Measurements from ENCODE around the gene GLYR1. TPM values are rescaled to one million over a fixed set of nuclear protein-coding genes. Genes with fewer than 3 reads are reported as not detected.

Gene GLYR1
- total and polyA plus RNA-seq, 9 of the 15 experiments (the other 6 are each of a cell fraction or from before 2014, with no cell fraction given), result 6.7 to 99.2 (median 60.2) TPM

DNA sequence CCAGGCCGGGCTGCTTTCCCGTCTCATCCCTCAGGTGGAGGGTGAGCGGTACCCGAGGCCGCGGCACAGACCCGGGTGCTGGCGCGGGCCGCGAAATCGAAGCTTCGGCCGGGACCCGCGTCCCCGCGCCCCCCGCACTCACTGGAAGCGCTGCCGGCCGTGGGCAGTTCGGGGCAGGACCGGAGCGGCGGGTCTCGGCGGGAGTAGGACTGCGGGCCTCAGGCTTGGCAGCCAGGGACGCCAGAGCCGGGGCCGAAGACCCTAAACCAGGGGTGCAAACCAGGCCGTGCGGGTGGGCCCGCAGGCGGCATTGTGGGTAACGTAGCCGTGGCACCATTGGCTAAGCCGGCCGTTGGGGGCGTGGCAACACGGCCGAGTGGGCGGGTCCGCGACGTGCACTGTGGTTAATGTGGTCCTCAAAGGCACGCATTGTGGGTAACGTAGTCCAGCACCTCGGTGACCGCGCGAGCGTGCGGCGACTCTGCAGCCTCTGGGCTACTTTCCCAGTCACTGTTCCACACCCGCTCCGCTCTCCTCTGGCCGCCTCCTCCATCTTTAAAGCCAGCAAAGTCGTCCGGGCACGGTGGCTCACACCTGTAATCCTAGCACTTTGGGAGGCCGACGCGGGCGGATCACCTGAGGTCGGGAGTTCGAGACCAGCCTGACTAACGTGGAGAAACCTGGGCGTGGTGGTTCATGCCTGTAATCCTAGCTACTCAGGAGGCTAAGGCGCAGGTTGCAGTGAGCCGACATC is 80.0 kb downstream of the GLYR1 start, which contains the start of gene ZNF500 (continued):
- TF ChIP-seq SRSF9 (IDR thresholded peaks at IDR 0.05; ENCODE audit: borderline replicate concordance, low read depth, low read length) (no peak), CBX1 (IDR thresholded peaks at IDR 0.05; ENCODE audit: low read depth) (no peak), ZNF780A (CRISPR knock-in tag; IDR thresholded peaks at IDR 0.05) (no peak), CREB3L1 (IDR thresholded peaks at IDR 0.05; ENCODE audit: borderline replicate concordance, low read depth) (peak; percentile 86), BRF2 (IDR thresholded peaks at IDR 0.05; ENCODE audit: borderline replicate concordance, insufficient read depth, insufficient read length) (no peak), SMARCA5 (IDR thresholded peaks at IDR 0.05) (no peak), KDM5B (IDR thresholded peaks at IDR 0.05; ENCODE audit: insufficient replicate concordance, low read depth, low read length) (peak; percentile 67), CREB1 (IDR thresholded peaks at IDR 0.05) (peak; percentile 55), CREB1 (CRISPR knock-in tag; IDR thresholded peaks at IDR 0.05) (peak; percentile 84), ZNF785 (CRISPR knock-in tag; IDR thresholded peaks at IDR 0.05) (no peak), POLR2AphosphoS2 (IDR thresholded peaks at IDR 0.05; ENCODE audit: low read length) (no peak), POU5F1 (IDR thresholded peaks at IDR 0.05; ENCODE audit: borderline replicate concordance, low read depth, low read length, partially characterized antibody) (no peak), ZNF609 (CRISPR knock-in tag; IDR thresholded peaks at IDR 0.05; ENCODE audit: borderline replicate concordance) (no peak), MTF1 (CRISPR knock-in tag; IDR thresholded peaks at IDR 0.05; ENCODE audit: borderline replicate concordance) (no peak), NR2C1 (IDR thresholded peaks at IDR 0.05) (no peak), NR2C1 (tag; IDR thresholded peaks at IDR 0.05) (no peak; the same call in 1 of the 2 replicates), ERF (CRISPR knock-in tag; IDR thresholded peaks at IDR 0.05) (no peak), ZFP36 (IDR thresholded peaks at IDR 0.05; ENCODE audit: low read depth, low read length, partially characterized antibody) (no peak)
- TF ChIP-seq, protein P1, sequence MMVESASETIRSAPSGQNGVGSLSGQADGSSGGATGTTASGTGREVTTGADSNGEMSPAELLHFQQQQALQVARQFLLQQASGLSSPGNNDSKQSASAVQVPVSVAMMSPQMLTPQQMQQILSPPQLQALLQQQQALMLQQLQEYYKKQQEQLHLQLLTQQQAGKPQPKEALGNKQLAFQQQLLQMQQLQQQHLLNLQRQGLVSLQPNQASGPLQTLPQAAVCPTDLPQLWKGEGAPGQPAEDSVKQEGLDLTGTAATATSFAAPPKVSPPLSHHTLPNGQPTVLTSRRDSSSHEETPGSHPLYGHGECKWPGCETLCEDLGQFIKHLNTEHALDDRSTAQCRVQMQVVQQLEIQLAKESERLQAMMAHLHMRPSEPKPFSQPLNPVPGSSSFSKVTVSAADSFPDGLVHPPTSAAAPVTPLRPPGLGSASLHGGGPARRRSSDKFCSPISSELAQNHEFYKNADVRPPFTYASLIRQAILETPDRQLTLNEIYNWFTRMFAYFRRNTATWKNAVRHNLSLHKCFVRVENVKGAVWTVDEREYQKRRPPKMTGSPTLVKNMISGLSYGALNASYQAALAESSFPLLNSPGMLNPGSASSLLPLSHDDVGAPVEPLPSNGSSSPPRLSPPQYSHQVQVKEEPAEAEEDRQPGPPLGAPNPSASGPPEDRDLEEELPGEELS (CRISPR knock-in tag; IDR thresholded peaks at IDR 0.05; ENCODE audit: borderline replicate concordance), result 0 out of 2 replicates have a peak, but pooled peaks have one; percentile 20

All from K562 (cell line).